GM12878 (cell line): Measurements from ENCODE around the gene CXCL1. TPM values are rescaled to one million over a fixed set of nuclear protein-coding genes. Genes with fewer than 3 reads are reported as not detected.

Experiments used
- ATAC-seq: fragments of 200-7000 bp; cut with Tn5 transposase; 3 replicates; pipeline ENCODE4 v1.9.1; 2020; ENCODE audit warnings: mild to moderate bottlenecking, moderate library complexity
- BruUV-seq: library from RNA; stranded (reverse); fragments of 400-500 nt; replicated peaks from 2 replicates; lab custom pipeline; 2021; lab: Mats Ljungman, UMichigan
- CTCF ChIA-PET: fragments of 300-600 bp; sonication (Branson Sonifier 250); formaldehyde crosslinking; extraction: SDS; loops from one replicate; lab custom pipeline; 2021; ENCODE audit warnings: inconsistent platforms; lab: Yijun Ruan, JAX
- POLR2A ChIA-PET: fragments of 350-600 bp; formaldehyde crosslinking; extraction: SDS; loops from one replicate; lab custom pipeline; 2021; ENCODE audit warnings: inconsistent platforms; lab: Charles Lee
- RAD21 ChIA-PET: fragments of 300-600 bp; sonication (Branson Sonifier 250); formaldehyde crosslinking; loops from one replicate; lab custom pipeline; 2023; ENCODE audit warnings: antibody characterized with exemption; ENCODE audit not compliant: unreplicated experiment; lab: Charles Lee
- SMC1A ChIA-PET: fragments of 300-600 bp; sonication (Branson Sonifier 250); formaldehyde crosslinking; loops from one replicate; lab custom pipeline; 2023; ENCODE audit not compliant: unreplicated experiment, uncharacterized antibody; lab: Charles Lee
- DNase-seq: peaks from one replicate; pipeline ENCODE4 v3.0.0-alpha.2; 2011; ENCODE audit warnings: low read depth, low spot score
- FAIRE-seq: peaks from 3 replicates; lab custom pipeline; 2011; peaks lifted over from hg19 to GRCh38; lab: Jason Lieb, UNC
- H2AFZ ChIP-seq: 2 replicates; pipeline ENCODE4 v1.6.0; 2011; ENCODE audit warnings: low read depth, low read length, control low read depth; ENCODE audit not compliant: control insufficient read depth
- H3K27ac ChIP-seq: 2 replicates; pipeline ENCODE4 v1.5.1; 2011; ENCODE audit warnings: control low read depth; ENCODE audit not compliant: control insufficient read depth, insufficient read depth
- H3K27me3 ChIP-seq, 2 experiments: replicated peaks in 1 of 2; 2 replicates each; pipeline versions ENCODE4 v1.6.0 to v1.6.1; 2011; ENCODE audit warnings: low read length in 1 of 2; ENCODE audit not compliant: control insufficient read depth in 2 of 2, insufficient read depth in 2 of 2
- H3K36me3 ChIP-seq, 2 experiments: 2 replicates each; pipeline ENCODE4 v1.5.1; 2011; ENCODE audit warnings: low read length in 1 of 2; ENCODE audit not compliant: control insufficient read depth in 2 of 2, insufficient read depth in 2 of 2
- H3K4me1 ChIP-seq: 2 replicates; pipeline ENCODE4 v1.6.1; 2011; ENCODE audit warnings: mild to moderate bottlenecking, low read length, moderate library complexity, mixed read lengths; ENCODE audit not compliant: control insufficient read depth, insufficient read depth
- H3K4me2 ChIP-seq: 2 replicates; pipeline ENCODE4 v1.6.0; 2011; ENCODE audit warnings: control low read depth; ENCODE audit not compliant: control insufficient read depth, insufficient read depth
- H3K4me3 ChIP-seq: fragments of 200-600 bp; sonication (generic); 2 replicates; pipeline ENCODE4 v1.5.1; 2016
- H3K79me2 ChIP-seq: 2 replicates; pipeline ENCODE4 v1.6.0; 2011; ENCODE audit warnings: low read length; ENCODE audit not compliant: control insufficient read depth, insufficient read depth
- H3K9ac ChIP-seq: 2 replicates; pipeline ENCODE4 v1.8.0; 2011; ENCODE audit warnings: low read length, control low read depth, mixed read lengths; ENCODE audit not compliant: control insufficient read depth, insufficient read depth
- H3K9me3 ChIP-seq: replicated peaks from 3 replicates; pipeline ENCODE4 v1.5.1; 2011; ENCODE audit warnings: mild to moderate bottlenecking, low read length; ENCODE audit not compliant: control insufficient read depth, insufficient read depth
- H4K20me1 ChIP-seq: 2 replicates; pipeline ENCODE4 v1.6.0; 2011; ENCODE audit not compliant: control insufficient read depth, insufficient read depth
- CEBPB ChIP-seq, 2 experiments: fragments of 150-350 bp in 1 of 2; IDR thresholded peaks; 2 replicates each; pipeline ENCODE4 v1.6.1; 2012 to 2014; ENCODE audit warnings: low read depth in 2 of 2, low read length in 2 of 2, borderline replicate concordance in 1 of 2, inconsistent platforms in 1 of 2
- EP300 ChIP-seq, 2 experiments: fragments of 150-350 bp in 1 of 2; IDR thresholded peaks; 2 replicates each; pipeline ENCODE4 v1.6.1; 2011 to 2012; ENCODE audit warnings: low read depth in 2 of 2, low read length in 2 of 2, borderline replicate concordance in 1 of 2, improper control_type of control experiment in 1 of 2, inconsistent platforms in 1 of 2; ENCODE audit not compliant: control insufficient read depth in 1 of 2
- FOXK2 ChIP-seq: fragments of 450-650 bp; IDR thresholded peaks from 2 replicates; pipeline ENCODE4 v1.6.1; 2017; ENCODE audit warnings: mild to moderate bottlenecking, moderate library complexity
- FOXM1 ChIP-seq: IDR thresholded peaks from 2 replicates; pipeline ENCODE4 v1.6.1; 2012; ENCODE audit warnings: low read depth, mild to moderate bottlenecking, inconsistent platforms, low read length, moderate library complexity
- GATAD2B ChIP-seq: fragments of 450-650 bp; conservative IDR thresholded peaks from 2 replicates; pipeline ENCODE4 v1.6.1; 2017; ENCODE audit warnings: low read depth, mild to moderate bottlenecking, moderate library complexity
- KDM1A ChIP-seq: fragments of 200-600 bp; sonication (generic); IDR thresholded peaks from 2 replicates; pipeline ENCODE4 v1.6.1; 2016; ENCODE audit warnings: borderline replicate concordance
- MEF2B ChIP-seq: fragments of 450-650 bp; IDR thresholded peaks from 2 replicates; pipeline ENCODE4 v1.6.1; 2018; ENCODE audit warnings: mild to moderate bottlenecking, moderate library complexity; ENCODE audit not compliant: partially characterized antibody, poor library complexity, severe bottlenecking
- PAX8 ChIP-seq: fragments of 450-650 bp; IDR thresholded peaks from 2 replicates; pipeline ENCODE4 v1.6.1; 2017; ENCODE audit warnings: mild to moderate bottlenecking, moderate library complexity
- SRF ChIP-seq, 2 experiments: IDR thresholded peaks; 2 replicates each; pipeline ENCODE4 v1.6.1; 2011; ENCODE audit warnings: low read depth in 2 of 2, low read length in 2 of 2, mild to moderate bottlenecking in 1 of 2, moderate library complexity in 1 of 2
- TCF7 ChIP-seq: IDR thresholded peaks from 2 replicates; pipeline ENCODE4 v1.6.1; 2014; ENCODE audit warnings: antibody characterized with exemption, borderline replicate concordance
- ZBTB11 ChIP-seq: fragments of 450-650 bp; formaldehyde crosslinking; IDR thresholded peaks from 2 replicates; pipeline ENCODE4 v1.5.0; 2022; ENCODE audit warnings: mild to moderate bottlenecking, missing genetic modification characterization
- in situ Hi-C: fragments of 300-500 bp; cut with MboI; formaldehyde crosslinking; loops from 9 replicates; pipeline ENCODE4 v1.14.3; 2018; ENCODE audit warnings: mixed read lengths
- intact Hi-C: fragments of 100-400 bp; cut with micrococcal nuclease; formaldehyde crosslinking; loops from one replicate; pipeline ENCODE4 v1.14.2; 2022; ENCODE audit not compliant: unreplicated experiment
- polyA plus RNA-seq, 11 experiments: library from polyadenylated mRNA; depleted of rRNA in 4 of 11; unstranded in 6 of 11; stranded (reverse) in 5 of 11; fragments of >200 nt; fragmentation: Nextera tagmentation in 4 of 11; fragmentation: Illumina TruSeq in 1 of 11; extraction: Ambion mirVana in 4 of 11; extraction: Trizol in 1 of 11; gene quantifications; 1 replicate in 1 of 11; 2 replicates in 10 of 11; pipeline versions ENCODE4 v1.2.1 to v1.2.3, GENCODE V29; 2011 to 2016; ENCODE audit warnings: inconsistent platforms in 2 of 11, missing spikeins in 2 of 11, low read depth in 1 of 11
- total RNA-seq, 4 experiments: library from RNA; depleted of rRNA in 3 of 4; stranded (reverse); fragments of >200 nt in 3 of 4; fragmentation: Illumina TruSeq in 1 of 4; extraction: Trizol in 1 of 4; gene quantifications; 2 replicates each; pipeline versions ENCODE4 v1.2.1 to v1.2.3, GENCODE V29; 2013 to 2021
- TF ChIP-seq, protein P1 (sequence below): fragments of 450-650 bp; IDR thresholded peaks from 2 replicates; pipeline ENCODE4 v1.6.1; 2016; ENCODE audit warnings: mild to moderate bottlenecking

Gene CXCL1
- total and polyA plus RNA-seq, 10 of the 15 experiments (the other 5 are each of a cell fraction or from before 2014, with no cell fraction given), result not detected

GRCh38 chr4:73911746-73912145 lies 42.6 kb downstream of the CXCL1 start:
- BruUV-seq, result no TSS peak
- H2AFZ ChIP-seq, result no peak overlapping the region
- no peaks in the 10 kb centered on the region for H3K27me3 ChIP-seq
- no peaks in the 10 kb centered on the region for H3K36me3 ChIP-seq
- no peak for ATAC-seq
- no peaks in the 10 kb centered on the region for H3K9me3 ChIP-seq
- TF ChIP-seq EP300 (IDR thresholded peaks at IDR 0.05; ENCODE audit: borderline replicate concordance in 1 of 2, control insufficient read depth in 1 of 2, low read depth in 2 of 2, low read length in 2 of 2) (no peak), KDM1A (no peak), TCF7 (no peak), GATAD2B (no peak), MEF2B (no peak), CEBPB (IDR thresholded peaks at IDR 0.05; ENCODE audit: borderline replicate concordance in 1 of 2, low read depth in 2 of 2, low read length in 2 of 2) (no peak), ZBTB11 (CRISPR knock-in tag) (no peak), FOXM1 (no peak), PAX8 (no peak), SRF (IDR thresholded peaks at IDR 0.05; ENCODE audit: low read depth in 2 of 2, low read length in 2 of 2) (no peak), FOXK2 (no peak)
- TF ChIP-seq, protein P1, sequence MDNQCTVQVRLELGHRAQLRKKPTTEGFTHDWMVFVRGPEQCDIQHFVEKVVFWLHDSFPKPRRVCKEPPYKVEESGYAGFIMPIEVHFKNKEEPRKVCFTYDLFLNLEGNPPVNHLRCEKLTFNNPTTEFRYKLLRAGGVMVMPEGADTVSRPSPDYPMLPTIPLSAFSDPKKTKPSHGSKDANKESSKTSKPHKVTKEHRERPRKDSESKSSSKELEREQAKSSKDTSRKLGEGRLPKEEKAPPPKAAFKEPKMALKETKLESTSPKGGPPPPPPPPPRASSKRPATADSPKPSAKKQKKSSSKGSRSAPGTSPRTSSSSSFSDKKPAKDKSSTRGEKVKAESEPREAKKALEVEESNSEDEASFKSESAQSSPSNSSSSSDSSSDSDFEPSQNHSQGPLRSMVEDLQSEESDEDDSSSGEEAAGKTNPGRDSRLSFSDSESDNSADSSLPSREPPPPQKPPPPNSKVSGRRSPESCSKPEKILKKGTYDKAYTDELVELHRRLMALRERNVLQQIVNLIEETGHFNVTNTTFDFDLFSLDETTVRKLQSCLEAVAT, result no peak
- intact Hi-C loops, result no loop called here
- H3K4me1 ChIP-seq, result no peaks in the 10 kb centered on the region
- H3K9ac ChIP-seq, result no peak overlapping the region
- SMC1A ChIA-PET, result interaction anchor here (1.2 to 1.5 kb wide), 2 partner anchors 8 to 12 kb away, joined by 3 to 5 read pairs; no protein-coding TSS in a partner anchor
- no peak overlapping the region for H3K4me2 ChIP-seq
- H3K4me3 ChIP-seq, result no peak overlapping the region
- FAIRE-seq, result no peak
- DNase-seq, result no peak
- RAD21 ChIA-PET, result no interaction called here
- no peak overlapping the region for H3K27ac ChIP-seq
- POLR2A ChIA-PET, result no interaction called here
- CTCF ChIA-PET, result no interaction called here
- no peaks in the 10 kb centered on the region for H3K79me2 ChIP-seq
- H4K20me1 ChIP-seq, result no peaks in the 10 kb centered on the region
- in situ Hi-C loops, result no loop called here
